WERI-Rb-1 (cell line): ENCODE measurements around the gene TMEM130.

ENCODE experiments used
- DNase-seq: peaks from one replicate; pipeline ENCODE4 v3.0.0-alpha.2; 2020
- H3K27ac ChIP-seq: fragments of 250-450 bp; sonication (Bioruptor Pico); 2 replicates; pipeline ENCODE4 v1.5.1; 2020; ENCODE audit warnings: mild to moderate bottlenecking, moderate library complexity
- H3K27me3 ChIP-seq: fragments of 250-450 bp; sonication (Bioruptor Pico); 2 replicates; pipeline ENCODE4 v1.5.1; 2021; ENCODE audit warnings: mild to moderate bottlenecking, low read depth, moderate library complexity; ENCODE audit not compliant: insufficient read depth, severe bottlenecking
- H3K36me3 ChIP-seq: fragments of 250-450 bp; sonication (Bioruptor Pico); 2 replicates; pipeline ENCODE4 v1.5.1; 2020; ENCODE audit warnings: mild to moderate bottlenecking, moderate library complexity
- H3K4me3 ChIP-seq: 2 replicates; pipeline ENCODE4 v1.5.1; 2011; ENCODE audit warnings: low read depth, mild to moderate bottlenecking, control low read depth, low read length
- H3K9me3 ChIP-seq: fragments of 250-450 bp; sonication (Bioruptor Pico); 2 replicates; pipeline ENCODE4 v1.5.1; 2021; ENCODE audit warnings: mild to moderate bottlenecking, moderate library complexity; ENCODE audit not compliant: severe bottlenecking
- CTCF ChIP-seq: IDR thresholded peaks from 2 replicates; pipeline ENCODE4 v1.5.1; 2011; ENCODE audit warnings: low read depth, mild to moderate bottlenecking, control low read depth, inconsistent platforms, low read length

Gene TMEM130

DNA sequence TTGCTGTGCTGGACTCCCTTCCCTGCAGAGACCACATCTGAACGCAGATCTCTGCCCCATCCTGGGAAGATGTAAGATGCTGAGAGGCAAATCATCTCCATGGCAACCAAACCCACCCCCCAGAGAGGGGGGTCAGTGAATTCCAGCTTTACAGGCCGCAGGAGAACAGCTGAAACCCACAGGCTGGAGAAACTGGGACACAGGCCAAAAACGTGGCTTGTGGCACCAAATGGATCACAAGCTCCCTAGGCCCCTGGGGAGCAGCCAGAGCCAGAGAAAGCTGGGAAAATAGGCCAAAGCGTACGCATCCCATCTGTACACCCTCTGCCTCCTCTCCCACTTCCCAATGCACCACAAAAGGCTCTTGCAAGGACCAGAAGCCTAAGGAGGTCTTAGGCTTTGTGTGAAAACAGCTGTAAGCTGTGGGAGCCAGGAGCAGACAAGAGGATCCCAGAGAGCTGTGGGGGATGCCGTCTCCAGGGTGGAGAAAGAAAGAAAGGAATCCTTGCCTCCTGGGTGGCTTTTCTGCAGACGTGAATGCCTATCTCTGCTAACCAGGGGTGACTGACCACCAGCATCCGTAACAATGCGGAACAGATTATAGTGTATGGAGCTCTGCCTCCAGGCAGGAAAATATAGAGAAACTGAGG, 59.5 kb downstream of the TMEM130 start:
- Histone ChIP-seq H3K27ac (no peak overlapping the region), H3K4me3 (no peak overlapping the region), H3K27me3 (no peaks in the 10 kb centered on the region), H3K9me3 (peaks cover 4% of the 10 kb centered on the region), H3K36me3 (no peaks in the 10 kb centered on the region)
- no peak for DNase-seq
- TF ChIP-seq CTCF: no peak

DNA sequence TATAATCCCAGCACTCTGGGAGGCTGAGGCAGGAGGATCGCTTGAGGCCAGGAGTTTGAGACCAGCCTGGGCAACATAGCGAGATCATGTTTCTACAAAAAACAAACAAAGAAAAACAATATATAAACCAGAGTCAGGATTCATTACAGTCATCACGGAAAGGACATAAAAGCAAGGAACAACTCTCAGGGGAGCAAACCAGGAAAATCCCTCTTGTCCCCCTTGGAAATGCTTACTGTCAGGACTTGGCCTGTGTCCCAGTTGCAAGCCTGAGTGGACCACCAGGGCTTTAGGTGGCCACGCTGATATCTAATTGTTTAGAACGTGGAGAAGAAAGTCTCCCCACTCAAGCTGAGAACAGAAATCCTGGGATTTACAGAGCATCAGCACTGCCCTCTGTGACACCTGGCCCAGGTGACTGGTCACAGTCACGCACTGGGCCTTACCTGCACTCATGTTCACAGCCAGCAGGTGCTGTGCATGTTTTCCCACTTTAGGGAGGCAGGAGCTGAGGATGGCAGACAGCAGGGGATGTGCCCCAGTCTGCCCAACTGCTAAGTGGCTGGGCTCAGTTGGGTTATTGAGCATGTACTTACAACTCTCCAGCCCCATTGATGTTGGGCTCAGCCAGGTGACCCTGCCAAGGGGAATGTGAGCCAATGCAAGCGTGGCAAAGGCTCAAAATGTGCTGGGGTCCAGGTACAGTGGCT, 60.9 kb downstream of the TMEM130 start:
- H3K36me3 ChIP-seq: no peaks in the 10 kb centered on the region
- no peaks in the 10 kb centered on the region for H3K27me3 ChIP-seq
- H3K9me3 ChIP-seq: peaks cover 4% of the 10 kb centered on the region
- DNase-seq: no peak
- no peak overlapping the region for H3K27ac ChIP-seq
- no peak overlapping the region for H3K4me3 ChIP-seq
- TF ChIP-seq CTCF: no peak

- H3K27ac ChIP-seq: no peak overlapping the region
- no peak overlapping the region for H3K4me3 ChIP-seq
- TF ChIP-seq CTCF: no peak
- H3K36me3 ChIP-seq: no peaks in the 10 kb centered on the region
- no peak for DNase-seq
- no peaks in the 10 kb centered on the region for H3K27me3 ChIP-seq
- peaks cover 4% of the 10 kb centered on the region for H3K9me3 ChIP-seq
Measured at GRCh38 chr7:98807068-98808048, 62.5 kb downstream of the TMEM130 start.

DNA sequence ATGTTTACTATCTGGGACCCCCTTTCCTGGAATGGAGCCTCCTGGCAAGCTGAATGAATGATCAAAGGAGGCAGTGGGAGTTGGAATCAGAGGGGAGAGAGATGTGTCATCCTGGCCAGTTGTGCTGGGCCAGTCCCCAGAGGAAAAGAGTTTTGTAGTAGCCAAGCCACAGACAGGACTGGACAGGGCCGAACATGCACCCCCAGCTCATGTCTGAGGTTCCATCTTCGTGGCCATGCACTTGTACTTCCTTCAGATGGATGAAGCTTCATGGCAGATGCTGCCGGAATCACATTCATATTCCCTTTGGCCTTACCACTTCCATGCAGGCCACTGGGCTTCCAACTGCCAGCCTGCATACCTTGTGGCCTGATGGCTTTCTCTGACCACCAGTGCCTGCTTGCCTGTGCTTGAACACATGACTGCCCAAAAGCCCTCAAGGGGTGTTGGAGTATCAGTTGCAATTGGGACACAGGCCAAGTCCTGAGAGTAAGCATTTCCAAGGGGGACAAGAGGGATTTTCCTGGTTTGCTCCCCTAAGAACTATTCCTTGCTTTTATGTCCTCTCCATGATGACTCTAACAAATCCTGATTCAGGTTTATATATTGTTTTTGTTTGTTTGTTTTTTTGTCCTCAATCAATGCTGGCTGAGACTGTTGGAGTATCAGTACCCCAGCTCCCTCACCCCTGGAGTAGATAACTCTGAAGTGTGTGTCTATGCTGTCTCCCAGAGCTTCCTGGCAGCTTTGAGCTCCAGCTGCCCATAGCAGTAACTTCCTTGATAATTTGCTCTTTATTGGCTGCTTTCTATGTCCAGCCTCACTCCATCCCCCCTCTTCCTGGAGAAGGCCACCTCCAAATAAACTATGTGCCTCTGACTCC, 63.6 kb downstream of the TMEM130 start:
- no peaks in the 10 kb centered on the region for H3K36me3 ChIP-seq
- no peaks in the 10 kb centered on the region for H3K27me3 ChIP-seq
- H3K27ac ChIP-seq: no peak overlapping the region
- H3K4me3 ChIP-seq: no peak overlapping the region
- H3K9me3 ChIP-seq: peaks cover 9% of the 10 kb centered on the region
- no peak for TF ChIP-seq CTCF
- DNase-seq: no peak

- no peak for DNase-seq
- no peaks in the 10 kb centered on the region for H3K27me3 ChIP-seq
- no peaks in the 10 kb centered on the region for H3K36me3 ChIP-seq
- no peak overlapping the region for H3K4me3 ChIP-seq
- H3K27ac ChIP-seq: no peak overlapping the region
- peaks cover 18% of the 10 kb centered on the region for H3K9me3 ChIP-seq
- no peak for TF ChIP-seq CTCF
Measured at GRCh38 chr7:98802781-98803110, 67.1 kb downstream of the TMEM130 start.
